ENCODE measurements around the gene LGALS9.
"Not testable (repeated sequence)": the region's sequence is repeated elsewhere in the genome, so short reads cannot be mapped to it uniquely, and the experiment has no call there.

LGALS9 gene

GRCh38 chr17:27629260-27629659, 1.7 kb upstream of the LGALS9 start:
- not testable (repeated sequence) for DNase-seq (ENCODE audit: low spot score)

GRCh38 chr17:27631411-27631760, 398 bp downstream of the LGALS9 start:
- DNase-seq (ENCODE audit: low spot score) = no peak

DNA sequence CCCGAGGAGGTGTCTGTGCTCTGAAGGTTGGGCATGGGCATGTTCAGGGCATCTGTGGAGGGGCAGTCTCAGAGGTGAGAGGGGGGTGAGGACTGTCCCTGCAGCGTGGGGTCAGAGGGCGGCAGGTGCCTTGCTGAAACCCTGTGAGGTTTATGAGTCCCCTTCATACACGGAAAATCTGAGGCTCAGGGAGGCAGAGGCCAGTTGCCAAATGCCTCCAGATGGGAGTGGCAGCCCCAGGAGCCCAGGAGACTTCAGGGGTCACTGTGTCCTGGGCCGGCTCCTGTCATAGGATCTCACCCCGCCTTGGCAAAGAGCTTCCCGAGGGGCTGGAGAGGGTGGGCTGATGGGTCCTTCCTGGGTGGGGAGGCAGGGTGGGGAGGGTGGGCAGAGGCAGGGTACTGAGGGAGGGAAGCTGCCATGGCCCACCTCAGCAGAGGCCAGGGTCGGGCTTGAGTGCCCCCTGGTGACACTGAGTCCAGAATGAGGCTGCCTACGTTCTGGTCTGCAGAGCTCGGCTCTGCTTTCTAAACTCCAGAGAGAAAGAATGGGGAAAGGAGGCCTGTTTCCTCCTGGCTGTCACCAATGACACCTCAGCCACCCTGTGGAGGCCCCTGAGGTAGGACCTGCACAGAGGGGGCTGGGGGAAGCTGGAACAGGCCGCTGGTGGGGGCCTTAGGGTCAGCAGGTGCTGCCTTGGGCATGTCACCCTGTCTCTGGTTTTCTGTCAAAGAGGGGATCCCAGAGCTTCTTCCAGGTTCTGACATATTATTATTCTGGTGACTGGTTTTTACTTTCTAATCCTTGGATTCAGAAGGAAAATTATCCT, 1.1 kb downstream of the LGALS9 start:
- DNase-seq (ENCODE audit: low spot score) = no peak

- DNase-seq (ENCODE audit: low spot score) = not testable (repeated sequence)
Observed at GRCh38 chr17:27632766-27633165, 1.8 kb downstream of the LGALS9 start.

DNA sequence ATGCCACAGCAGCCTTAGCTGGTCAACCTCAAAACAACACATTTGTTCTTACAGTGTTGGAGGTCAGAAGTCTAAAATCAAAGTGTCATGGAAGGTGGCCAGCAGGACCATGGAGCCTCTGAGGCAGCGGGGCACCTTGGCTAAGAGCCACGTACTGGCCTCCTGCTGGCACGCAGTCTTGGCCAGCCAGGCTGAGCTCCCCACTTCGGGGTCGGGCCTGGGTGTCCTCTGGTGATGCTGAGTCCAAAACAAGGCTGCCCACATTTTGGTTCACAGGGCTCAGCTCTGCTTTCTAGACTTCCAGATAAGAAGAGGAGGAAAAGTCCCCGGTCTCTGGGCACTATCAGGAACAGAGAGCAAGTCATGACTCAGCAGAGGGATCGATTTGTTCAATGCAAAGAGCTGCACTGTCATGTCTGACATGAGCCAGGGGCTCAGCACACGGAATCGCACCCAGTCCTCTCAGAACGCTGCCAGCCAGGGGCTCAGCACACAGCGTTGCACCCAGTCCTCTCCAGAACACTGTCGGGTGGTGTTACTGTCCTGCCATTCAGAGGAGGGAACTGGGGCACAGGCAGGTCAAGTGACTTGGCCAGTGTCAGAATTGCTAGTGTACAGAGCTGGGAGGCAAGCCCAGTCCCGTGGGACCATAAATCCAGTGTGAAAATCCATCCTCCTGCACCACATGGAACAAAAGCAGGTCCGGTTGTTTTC, 2.5 kb downstream of the LGALS9 start:
- no peak for DNase-seq (ENCODE audit: low spot score)

DNA sequence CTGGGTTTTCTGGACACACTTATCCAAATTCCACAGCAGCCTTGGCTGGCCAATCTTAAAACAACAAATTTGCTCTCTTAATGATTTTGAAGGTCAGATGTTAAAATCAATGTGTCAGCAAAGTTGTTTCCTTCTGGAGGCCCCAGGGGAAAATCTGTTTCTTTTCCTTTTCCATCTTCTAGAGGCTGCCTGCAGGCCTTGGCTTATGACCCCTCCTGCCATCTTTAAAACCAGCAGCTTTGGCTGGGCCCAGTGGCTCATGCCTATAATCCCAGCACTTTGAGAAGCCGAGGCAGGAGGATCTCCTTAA, 3.0 kb downstream of the LGALS9 start:
- no peak for DNase-seq (ENCODE audit: low spot score)

- DNase-seq (ENCODE audit: low spot score) = no peak
Observed at GRCh38 chr17:27634776-27635175, 3.8 kb downstream of the LGALS9 start.

- peak; percentile 61 for DNase-seq (ENCODE audit: low spot score)
Observed at GRCh38 chr17:27635275-27635823, 4.4 kb downstream of the LGALS9 start.

GRCh38 chr17:27636005-27636520, 5.1 kb downstream of the LGALS9 start:
- DNase-seq (ENCODE audit: low spot score) = not testable (repeated sequence)

- not testable (repeated sequence) for DNase-seq (ENCODE audit: low spot score)
Observed at GRCh38 chr17:27637818-27638217, 6.8 kb downstream of the LGALS9 start.

DNA sequence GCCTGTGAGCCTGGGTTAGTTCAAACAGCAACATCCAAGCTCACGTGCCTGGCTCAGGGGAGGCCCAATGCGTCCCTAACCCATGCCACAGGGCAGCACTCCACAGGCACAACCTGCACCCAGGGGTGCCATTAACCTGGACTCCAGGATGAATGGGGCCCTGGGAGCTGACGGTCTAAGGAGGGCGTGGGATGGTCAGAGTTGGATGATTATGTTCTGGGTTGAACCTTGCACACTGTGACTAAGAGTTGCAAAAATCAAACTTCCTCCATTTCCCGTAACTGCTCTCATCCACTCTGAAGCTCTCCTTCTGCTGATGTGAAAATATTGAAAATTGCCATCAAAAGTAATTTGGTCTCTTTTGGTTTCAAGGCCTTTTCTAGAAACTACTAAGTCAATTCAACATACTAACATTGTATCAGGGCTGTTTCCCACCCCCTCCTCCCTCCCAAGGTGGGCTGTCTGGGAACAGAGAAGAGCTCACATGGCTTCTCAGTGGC, 7.5 kb downstream of the LGALS9 start:
- not testable (repeated sequence) for DNase-seq (ENCODE audit: low spot score)

DNA sequence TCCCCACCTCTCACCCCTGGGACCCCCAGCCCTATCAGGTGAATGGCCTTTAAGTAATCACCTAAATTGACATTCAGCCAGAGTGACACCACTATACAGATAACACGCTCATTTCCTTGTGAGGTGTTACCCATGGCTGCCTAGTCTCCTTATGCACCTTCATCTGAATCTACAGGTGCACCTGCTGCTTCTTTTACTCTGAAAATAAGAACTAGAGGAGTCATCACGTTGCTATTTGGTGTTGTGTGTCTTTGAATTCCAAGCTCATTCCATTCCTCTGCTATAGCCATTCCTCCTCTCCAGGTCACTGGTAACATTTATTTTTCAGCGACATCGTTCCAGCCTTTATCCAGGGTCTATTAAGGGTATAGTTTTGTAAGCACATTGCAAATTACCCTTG, 9.8 kb downstream of the LGALS9 start:
- no peak for DNase-seq (ENCODE audit: low spot score)

- DNase-seq (ENCODE audit: low spot score) = no peak
Observed at GRCh38 chr17:27644586-27644985, 13.6 kb downstream of the LGALS9 start.

DNA sequence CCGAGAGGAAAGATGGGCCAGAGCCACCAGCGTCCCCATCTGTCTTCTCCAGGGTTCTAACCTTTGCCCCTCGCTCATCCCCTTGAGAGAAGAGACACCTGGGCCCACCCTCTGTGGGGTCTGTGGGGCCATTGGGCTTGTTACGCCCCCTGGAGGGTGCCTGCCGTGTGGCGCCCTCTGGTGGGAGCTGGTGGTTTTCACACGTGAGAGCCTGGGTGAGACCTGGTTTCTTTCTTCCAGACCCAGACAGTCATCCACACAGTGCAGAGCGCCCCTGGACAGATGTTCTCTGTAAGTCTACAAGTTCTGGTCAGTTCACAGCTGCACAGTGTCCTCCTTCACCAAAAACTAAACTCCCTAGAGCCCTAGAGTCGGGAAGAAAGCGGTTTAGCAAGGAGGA, 14.6 kb downstream of the LGALS9 start:
- not testable (repeated sequence) for DNase-seq (ENCODE audit: low spot score)

DNA sequence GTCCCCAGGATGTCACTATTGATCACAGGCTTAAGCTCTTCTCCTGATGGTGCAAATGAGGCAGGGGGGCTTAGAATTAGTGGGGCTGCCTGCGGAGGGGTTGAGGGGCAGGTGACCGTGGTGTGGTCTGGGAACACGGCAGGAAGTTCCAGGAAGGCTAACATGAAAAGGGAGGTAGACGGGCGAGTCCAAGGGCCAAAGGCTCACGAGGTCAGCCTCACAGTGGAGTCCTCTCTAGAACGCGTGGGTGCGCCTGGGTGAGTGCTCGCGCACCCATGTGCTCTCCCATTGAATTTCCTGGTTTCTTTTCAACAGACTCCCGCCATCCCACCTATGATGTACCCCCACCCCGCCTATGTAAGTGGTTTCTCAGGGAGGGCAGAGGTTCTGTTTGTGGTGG, 15.2 kb downstream of the LGALS9 start:
- DNase-seq (ENCODE audit: low spot score) = no peak

- no peak for DNase-seq (ENCODE audit: low spot score)
Observed at GRCh38 chr17:27647765-27648164, 16.8 kb downstream of the LGALS9 start.

- not testable (repeated sequence) for DNase-seq (ENCODE audit: low spot score)
Observed at GRCh38 chr17:27649111-27649571, 18.2 kb downstream of the LGALS9 start.

DNA sequence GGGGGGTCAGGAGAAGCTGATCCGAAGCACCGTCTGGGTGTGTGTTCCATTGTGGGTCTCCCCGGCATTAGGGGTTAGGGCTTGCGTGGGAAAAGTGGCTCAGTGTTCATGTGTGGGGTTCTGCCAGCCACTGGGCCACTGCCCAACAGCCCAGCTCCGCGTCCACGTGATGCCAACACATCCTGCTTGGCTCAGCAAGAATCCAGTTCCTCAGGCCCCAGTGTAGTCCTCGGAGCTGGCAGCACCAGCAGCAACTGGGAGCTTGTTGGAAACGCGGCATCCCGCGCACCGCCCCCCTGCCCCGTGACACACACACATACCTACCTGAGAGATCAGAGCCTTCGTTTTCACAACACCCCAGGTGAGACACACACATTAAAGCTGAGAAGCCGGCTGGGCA, 18.9 kb downstream of the LGALS9 start:
- DNase-seq (ENCODE audit: low spot score) = no peak

DNA sequence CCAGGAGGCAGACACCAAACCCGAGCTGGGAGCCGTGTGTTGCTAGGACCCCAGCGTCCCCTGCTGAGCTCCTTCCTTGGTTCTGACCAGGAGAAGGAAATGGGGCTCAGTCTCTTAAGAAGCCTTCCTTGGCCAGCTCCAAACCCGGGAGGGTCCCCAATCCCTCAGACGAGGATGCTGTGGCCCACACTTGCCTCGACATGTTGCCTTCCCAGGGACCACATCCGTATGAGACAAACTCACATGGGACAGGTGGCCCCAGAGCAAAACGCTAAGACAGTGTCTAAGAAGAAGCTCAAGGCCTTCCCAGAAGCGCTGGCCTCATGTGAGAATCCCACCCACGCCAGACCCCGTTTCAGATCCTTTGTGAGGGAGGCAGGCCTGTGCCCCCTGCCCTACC, 19.8 kb downstream of the LGALS9 start:
- DNase-seq (ENCODE audit: low spot score) = no peak

GRCh38 chr17:27651411-27652345, 20.7 kb downstream of the LGALS9 start:
- DNase-seq (ENCODE audit: low spot score) = peak; percentile 73

DNA sequence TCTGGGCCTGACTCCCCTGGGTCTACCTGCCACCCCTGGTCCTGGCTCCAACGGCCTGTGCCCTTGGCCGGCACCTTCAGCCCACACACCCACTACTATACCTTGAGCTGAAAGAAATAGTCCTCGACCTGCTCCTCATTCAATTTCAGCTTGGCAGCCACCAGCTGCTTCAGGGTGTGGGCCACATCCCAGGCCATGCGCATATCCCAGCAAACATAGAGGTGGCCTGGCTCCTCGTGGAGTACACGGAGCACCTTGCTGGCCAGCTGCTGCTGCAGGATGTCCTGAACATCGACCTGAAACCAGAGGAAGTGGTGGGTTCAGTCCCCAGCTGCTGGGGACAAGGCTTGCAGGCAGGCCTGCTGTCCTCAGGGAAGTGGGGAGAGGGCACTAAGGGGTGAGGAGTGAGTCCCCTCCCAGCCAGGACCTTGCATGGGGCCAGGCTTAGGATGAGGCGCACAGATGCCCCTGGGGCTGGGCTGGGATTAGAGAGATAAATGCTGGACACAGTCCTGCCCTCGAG, 22.5 kb downstream of the LGALS9 start:
- DNase-seq (ENCODE audit: low spot score) = not testable (repeated sequence)

Measured in NAMALWA (cell line).